Thyroid gland (tissue), 4 donors: ENCODE data around the gene TTN. TPM values are rescaled to one million over a fixed set of nuclear protein-coding genes. Genes with fewer than 3 reads are reported as not detected.

Experiments
- DNase-seq, 2 donors: peaks; one replicate each; pipeline ENCODE4 v3.0.0-alpha.2; 2019
- H3K27ac ChIP-seq, 3 donors: fragments of 200-600 bp; sonication (generic); 1 replicate in 2 of 3; 2 replicates in 1 of 3; pipeline ENCODE4 v1.5.1; 2016 to 2019; ENCODE audit warnings: mild to moderate bottlenecking in 1 of 3, moderate library complexity in 1 of 3
- H3K27me3 ChIP-seq: fragments of 200-600 bp; sonication (generic); one replicate; pipeline ENCODE4 v1.5.1; 2019
- H3K36me3 ChIP-seq, 2 donors: fragments of 200-600 bp; sonication (generic); one replicate each; pipeline ENCODE4 v1.5.1; 2016 to 2019
- H3K4me1 ChIP-seq, 2 donors: fragments of 200-600 bp; sonication (generic); one replicate each; pipeline ENCODE4 v1.5.1; 2017 to 2019
- H3K4me3 ChIP-seq, 3 donors: fragments of 200-600 bp; sonication (generic); replicated peaks in 1 of 3; 1 replicate in 2 of 3; 2 replicates in 1 of 3; pipeline ENCODE4 v1.5.1; 2016; ENCODE audit warnings: mild to moderate bottlenecking in 1 of 3
- H3K9me3 ChIP-seq: fragments of 200-600 bp; sonication (generic); one replicate; pipeline ENCODE4 v1.5.1; 2017
- CTCF ChIP-seq, 6 experiments: fragments of 200-600 bp in 3 of 6; fragments of 450-650 bp in 3 of 6; sonication (generic) in 3 of 6; IDR thresholded peaks; one replicate each; pipeline ENCODE4 v1.5.1; 2016 to 2019; ENCODE audit warnings: antibody characterized with exemption in 6 of 6, mild to moderate bottlenecking in 2 of 6, inconsistent platforms in 1 of 6, moderate library complexity in 1 of 6
- POLR2A ChIP-seq, 2 donors: fragments of 450-650 bp; IDR thresholded peaks; one replicate each; pipeline ENCODE4 v1.6.1; 2017; ENCODE audit warnings: antibody characterized with exemption in 2 of 2, mild to moderate bottlenecking in 2 of 2, moderate library complexity in 1 of 2
- WGBS, 2 donors: methylation state at CpG; one replicate each; pipeline ENCODE4 v1.1.5; 2017; 5-methylcytosine and 5-hydroxymethylcytosine counted together
- intact Hi-C: fragments of 100-400 bp; cut with DNase I; formaldehyde crosslinking; loops from one replicate; pipeline ENCODE4 v1.15.1; 2023
- total RNA-seq, 4 donors: library from RNA; depleted of rRNA; stranded (reverse); fragments of >200 nt; gene quantifications; one replicate each; pipeline ENCODE4 v1.2.3, GENCODE V29; 2016

TTN gene
- total RNA-seq, 4 donors from 2014 or later, result 6.3 to 11.3 (median 10.3) TPM

DNA sequence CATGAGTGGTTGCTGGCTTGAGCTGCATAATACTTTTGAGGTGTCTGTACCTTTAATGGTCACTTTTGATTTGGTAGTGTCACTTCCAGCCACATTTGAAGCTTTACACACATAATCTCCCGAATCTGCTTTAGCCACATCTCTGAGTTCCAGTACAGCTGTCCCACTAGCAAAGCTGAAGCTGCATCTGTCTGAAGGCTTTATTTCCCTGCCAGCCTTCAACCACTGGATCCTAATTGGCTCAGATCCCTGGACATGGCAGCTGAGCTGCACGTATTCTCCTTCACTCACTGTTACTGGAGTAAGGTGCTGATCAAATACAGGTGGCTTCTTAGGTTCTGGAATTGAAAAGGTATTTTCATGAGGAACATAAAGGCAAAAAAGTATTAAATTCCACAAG is 99.7 kb downstream of the TTN start:
- DNase-seq, result no peak
- Histone ChIP-seq H3K9me3 (no peaks in the 10 kb centered on the region), H3K4me1 (no peaks in the 10 kb centered on the region), H3K36me3 (no peaks in the 10 kb centered on the region), H3K4me3 (no peak overlapping the region), H3K27ac (no peak overlapping the region), H3K27me3 (no peaks in the 10 kb centered on the region)
- intact Hi-C loops, result no loop called here
- no peak for TF ChIP-seq CTCF (IDR thresholded peaks at IDR 0.05)
- no peak for TF ChIP-seq POLR2A (IDR thresholded peaks at IDR 0.05)
- WGBS, 2 donors, result 64 to 80% methylated on average over 2 of the region's 2 CpGs

- no peak for TF ChIP-seq CTCF (IDR thresholded peaks at IDR 0.05)
- Histone ChIP-seq H3K4me1 (no peaks in the 10 kb centered on the region), H3K4me3 (no peak overlapping the region), H3K27ac (no peak overlapping the region), H3K27me3 (no peaks in the 10 kb centered on the region), H3K9me3 (no peaks in the 10 kb centered on the region), H3K36me3 (no peaks in the 10 kb centered on the region)
- WGBS, 2 donors, result 91% methylated on average over 5 of the region's 5 CpGs
- no peak for DNase-seq
- intact Hi-C loops, result no loop called here
Observed at GRCh38 chr2:178704876-178705275, 102.3 kb downstream of the TTN start.

GRCh38 chr2:178702361-178702760 is 104.9 kb downstream of the TTN start:
- no peak for TF ChIP-seq POLR2A (IDR thresholded peaks at IDR 0.05)
- TF ChIP-seq CTCF (IDR thresholded peaks at IDR 0.05), result no peak
- Histone ChIP-seq H3K27me3 (no peaks in the 10 kb centered on the region), H3K36me3 (no peaks in the 10 kb centered on the region), H3K27ac (no peak overlapping the region), H3K4me1 (no peaks in the 10 kb centered on the region), H3K4me3 (no peak overlapping the region), H3K9me3 (no peaks in the 10 kb centered on the region)
- DNase-seq, result no peak
- intact Hi-C loops, result no loop called here
- WGBS, 2 donors, result 90 to 93% methylated on average over 6 of the region's 6 CpGs

DNA sequence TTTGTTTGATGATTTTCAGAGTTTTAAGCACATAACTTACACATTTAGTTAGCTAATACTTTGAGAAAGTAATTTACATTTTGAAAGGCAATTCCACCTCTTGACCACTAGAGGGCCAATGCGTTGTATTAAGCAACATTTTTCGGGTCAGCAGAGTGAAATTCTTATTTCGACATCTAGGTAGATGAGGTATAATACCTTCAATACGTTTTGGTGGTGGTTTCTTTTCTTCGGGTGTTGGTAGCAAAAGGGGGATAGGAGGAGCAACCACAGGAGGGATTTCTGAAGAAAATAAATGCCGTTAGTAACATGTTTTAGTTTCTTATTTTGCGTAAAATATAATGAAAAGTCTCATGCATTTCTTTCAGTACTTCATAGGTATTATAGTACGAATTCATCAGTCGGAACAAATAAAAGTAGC is 106.3 kb downstream of the TTN start:
- no peak for DNase-seq
- Histone ChIP-seq H3K4me1 (no peaks in the 10 kb centered on the region), H3K9me3 (no peaks in the 10 kb centered on the region), H3K27ac (no peak overlapping the region), H3K36me3 (no peaks in the 10 kb centered on the region), H3K27me3 (no peaks in the 10 kb centered on the region), H3K4me3 (no peak overlapping the region)
- intact Hi-C loops, result no loop called here
- WGBS, 2 donors, result 62 to 67% methylated on average over 9 of the region's 9 CpGs
- TF ChIP-seq CTCF (IDR thresholded peaks at IDR 0.05) (peak; percentile 24 to 61 (median 36)), POLR2A (IDR thresholded peaks at IDR 0.05) (no peak)

- TF ChIP-seq POLR2A (IDR thresholded peaks at IDR 0.05) (no peak), CTCF (IDR thresholded peaks at IDR 0.05) (no peak)
- Histone ChIP-seq H3K27me3 (no peaks in the 10 kb centered on the region), H3K36me3 (no peaks in the 10 kb centered on the region), H3K4me3 (no peak overlapping the region), H3K4me1 (no peaks in the 10 kb centered on the region), H3K27ac (no peak overlapping the region), H3K9me3 (no peaks in the 10 kb centered on the region)
- no peak for DNase-seq
- WGBS, 2 donors, result 93 to 94% methylated on average over 3 of the region's 3 CpGs
- intact Hi-C loops, result no loop called here
Observed at GRCh38 chr2:178700136-178700535, 107.1 kb downstream of the TTN start.
